IPS-20b (cell line): Measurements from ENCODE around the gene CPPED1.

Experiments used
- H3K27ac ChIP-seq: one replicate; pipeline ENCODE4 v1.5.1; 2013; ENCODE audit warnings: low read length
- H3K27me3 ChIP-seq: 2 replicates; pipeline ENCODE4 v1.6.1; 2013; ENCODE audit warnings: mild to moderate bottlenecking, low read length, inconsistent platforms; ENCODE audit not compliant: insufficient read depth
- H3K36me3 ChIP-seq: 2 replicates; pipeline ENCODE4 v1.6.1; 2013; ENCODE audit warnings: low read depth, mild to moderate bottlenecking, inconsistent platforms, low read length, moderate library complexity; ENCODE audit not compliant: insufficient read depth
- H3K4me1 ChIP-seq: 2 replicates; pipeline ENCODE4 v1.6.1; 2013; ENCODE audit warnings: mild to moderate bottlenecking, control low read depth, inconsistent platforms, low read length, moderate library complexity; ENCODE audit not compliant: insufficient read depth
- H3K4me3 ChIP-seq: 2 replicates; pipeline ENCODE4 v1.5.1; 2013; ENCODE audit warnings: mild to moderate bottlenecking, low read length, inconsistent platforms
- H3K9ac ChIP-seq: 2 replicates; pipeline ENCODE4 v1.6.1; 2013; ENCODE audit warnings: low read depth, mild to moderate bottlenecking, inconsistent platforms, low read length, moderate library complexity
- H3K9me3 ChIP-seq: 2 replicates; pipeline ENCODE4 v1.6.1; 2013; ENCODE audit warnings: mild to moderate bottlenecking, low read depth, low read length, inconsistent platforms; ENCODE audit not compliant: insufficient read depth

The CPPED1 gene

GRCh38 chr16:12674524-12674923 lies 129.2 kb downstream of the CPPED1 start:
- peaks cover 10% of the 10 kb centered on the region; the same call in 1 of the 2 replicates for H3K4me1 ChIP-seq
- no peak overlapping the region for H3K9ac ChIP-seq
- no peaks in the 10 kb centered on the region; the same call in 1 of the 2 replicates for H3K9me3 ChIP-seq
- no peaks in the 10 kb centered on the region for H3K36me3 ChIP-seq
- no peak overlapping the region for H3K4me3 ChIP-seq
- no peaks in the 10 kb centered on the region for H3K27me3 ChIP-seq
- H3K27ac ChIP-seq, result no peak overlapping the region

DNA sequence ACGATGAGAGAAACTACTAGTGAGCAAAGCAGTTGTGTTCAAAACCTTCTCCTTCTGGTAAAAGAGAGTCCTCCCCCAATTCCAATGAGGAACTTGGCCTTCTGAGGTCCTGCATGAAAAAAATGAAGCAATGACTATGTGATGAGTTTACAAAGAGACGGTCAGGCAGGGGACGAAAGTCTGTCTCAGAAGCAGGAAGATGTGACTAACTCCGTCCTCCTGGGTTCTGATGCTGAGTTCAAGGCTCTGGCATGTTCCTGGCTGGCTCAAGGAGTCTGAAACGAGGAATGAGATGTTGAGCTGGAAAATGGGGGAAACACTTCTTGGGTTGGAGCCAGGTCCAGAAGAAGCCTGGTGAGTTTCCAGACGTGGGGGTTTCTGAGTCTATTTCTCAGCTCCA lies 129.6 kb downstream of the CPPED1 start:
- H3K4me1 ChIP-seq, result peaks cover 6% of the 10 kb centered on the region; the same call in 1 of the 2 replicates
- H3K27ac ChIP-seq, result no peak overlapping the region
- no peaks in the 10 kb centered on the region for H3K36me3 ChIP-seq
- no peaks in the 10 kb centered on the region; the same call in 1 of the 2 replicates for H3K9me3 ChIP-seq
- no peak overlapping the region for H3K9ac ChIP-seq
- no peak overlapping the region for H3K4me3 ChIP-seq
- no peaks in the 10 kb centered on the region for H3K27me3 ChIP-seq

GRCh38 chr16:12673466-12673865 lies 130.2 kb downstream of the CPPED1 start:
- no peak overlapping the region for H3K27ac ChIP-seq
- peaks cover 2% of the 10 kb centered on the region for H3K9me3 ChIP-seq
- no peaks in the 10 kb centered on the region for H3K4me1 ChIP-seq
- H3K4me3 ChIP-seq, result no peak overlapping the region
- H3K36me3 ChIP-seq, result no peaks in the 10 kb centered on the region
- no peak overlapping the region for H3K9ac ChIP-seq
- H3K27me3 ChIP-seq, result no peaks in the 10 kb centered on the region

- Histone ChIP-seq H3K27ac (no peak overlapping the region), H3K4me3 (no peak overlapping the region), H3K9ac (no peak overlapping the region), H3K9me3 (peaks cover 7% of the 10 kb centered on the region), H3K36me3 (no peaks in the 10 kb centered on the region), H3K4me1 (no peaks in the 10 kb centered on the region), H3K27me3 (no peaks in the 10 kb centered on the region)
These were observed 130.7 kb downstream of the CPPED1 start for GRCh38 chr16:12672986-12673385.

- Histone ChIP-seq H3K9me3 (peaks cover 12% of the 10 kb centered on the region), H3K4me1 (no peaks in the 10 kb centered on the region), H3K36me3 (no peaks in the 10 kb centered on the region), H3K27me3 (no peaks in the 10 kb centered on the region), H3K4me3 (no peak overlapping the region), H3K9ac (no peak overlapping the region), H3K27ac (no peak overlapping the region)
These were observed 133.8 kb downstream of the CPPED1 start for GRCh38 chr16:12669908-12670307.

- Histone ChIP-seq H3K9ac (no peak overlapping the region), H3K27ac (no peak overlapping the region), H3K27me3 (no peaks in the 10 kb centered on the region), H3K4me3 (no peak overlapping the region), H3K36me3 (no peaks in the 10 kb centered on the region), H3K4me1 (no peaks in the 10 kb centered on the region), H3K9me3 (peaks cover 12% of the 10 kb centered on the region)
These were observed 135.8 kb downstream of the CPPED1 start for GRCh38 chr16:12667909-12668308.

DNA sequence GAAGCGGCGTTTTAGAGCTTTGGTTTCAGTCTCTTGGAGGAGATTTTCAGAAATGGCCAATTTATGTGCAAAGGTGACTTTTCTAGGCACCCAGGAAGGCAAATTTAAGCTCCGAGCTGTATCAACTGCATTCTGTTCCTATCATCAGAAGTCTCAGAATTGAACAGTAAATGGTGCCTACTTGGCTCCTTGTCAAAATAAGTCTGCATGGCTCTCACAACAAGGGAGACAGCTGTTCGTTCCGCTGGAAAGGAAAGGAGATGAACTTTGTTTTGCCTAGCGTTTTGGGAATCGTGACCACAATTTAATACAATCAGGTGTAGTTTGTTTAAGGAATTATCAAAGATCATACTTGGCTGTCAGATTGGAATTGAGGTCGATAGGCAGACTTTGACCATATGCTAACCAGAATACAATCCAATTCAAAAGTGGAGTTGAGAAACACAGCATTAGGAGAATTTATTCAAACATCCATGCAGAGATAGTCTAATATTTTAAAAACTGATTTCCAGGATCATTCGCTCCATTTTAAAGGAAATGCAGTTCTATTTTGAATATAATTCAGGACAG lies 139.4 kb downstream of the CPPED1 start:
- Histone ChIP-seq H3K27me3 (no peaks in the 10 kb centered on the region), H3K9ac (no peak overlapping the region), H3K27ac (no peak overlapping the region), H3K36me3 (no peaks in the 10 kb centered on the region), H3K4me3 (no peak overlapping the region), H3K4me1 (no peaks in the 10 kb centered on the region), H3K9me3 (peaks cover 12% of the 10 kb centered on the region)

DNA sequence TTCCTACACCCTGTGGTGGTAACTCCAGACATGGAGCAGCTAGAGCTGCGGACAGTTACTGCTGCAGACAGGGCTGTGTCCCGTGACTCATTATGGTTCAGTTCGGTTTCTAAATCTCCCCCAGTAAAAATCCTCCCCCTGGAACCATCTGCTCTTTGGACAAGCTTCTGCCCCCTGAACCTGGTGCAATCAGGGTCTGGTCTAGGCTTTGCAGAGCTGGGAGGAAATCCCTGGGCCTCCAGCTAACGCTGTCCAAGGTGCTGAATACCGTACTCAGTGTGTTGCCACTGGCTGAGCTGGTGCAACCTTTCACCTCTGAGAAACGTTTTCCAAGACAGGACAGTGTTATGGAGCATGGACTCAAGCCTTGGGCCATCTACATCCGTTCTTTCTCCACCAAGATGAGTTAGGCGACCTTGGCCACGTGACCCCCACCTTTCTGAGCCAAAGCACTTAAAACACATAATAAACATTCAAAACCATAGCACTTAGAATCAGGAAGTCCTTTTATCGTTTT lies 142.0 kb downstream of the CPPED1 start:
- Histone ChIP-seq H3K9ac (no peak overlapping the region), H3K27ac (no peak overlapping the region), H3K9me3 (no peaks in the 10 kb centered on the region), H3K4me3 (no peak overlapping the region), H3K4me1 (no peaks in the 10 kb centered on the region), H3K27me3 (no peaks in the 10 kb centered on the region), H3K36me3 (no peaks in the 10 kb centered on the region)

DNA sequence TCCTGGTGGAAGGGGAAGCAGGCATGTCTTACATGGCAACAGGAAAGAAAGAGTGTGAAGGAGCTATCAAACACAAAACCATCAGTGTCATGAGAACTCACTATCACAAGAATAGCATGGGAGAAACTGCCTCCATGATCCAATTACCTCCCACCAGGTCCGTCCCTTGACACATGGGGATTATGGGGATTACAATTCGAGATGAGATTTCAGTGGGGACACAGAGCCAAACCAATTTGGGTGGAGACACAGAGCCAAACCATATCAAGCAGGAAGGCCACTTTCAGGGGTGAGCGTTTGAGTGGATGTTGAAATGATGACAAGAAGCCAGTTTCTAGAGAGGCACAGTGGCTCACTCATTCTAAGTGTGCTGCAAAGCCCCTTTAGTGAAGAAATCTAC lies 143.8 kb downstream of the CPPED1 start:
- Histone ChIP-seq H3K4me1 (no peaks in the 10 kb centered on the region), H3K36me3 (no peaks in the 10 kb centered on the region), H3K9ac (no peak overlapping the region), H3K27ac (no peak overlapping the region), H3K4me3 (no peak overlapping the region), H3K9me3 (no peaks in the 10 kb centered on the region), H3K27me3 (no peaks in the 10 kb centered on the region)

GRCh38 chr16:12658506-12658905 lies 145.2 kb downstream of the CPPED1 start:
- Histone ChIP-seq H3K4me3 (no peak overlapping the region), H3K4me1 (no peaks in the 10 kb centered on the region), H3K36me3 (no peaks in the 10 kb centered on the region)

GRCh38 chr16:12655537-12655936 lies 148.2 kb downstream of the CPPED1 start:
- Histone ChIP-seq H3K9ac (no peak overlapping the region), H3K27me3 (no peaks in the 10 kb centered on the region), H3K4me3 (no peak overlapping the region), H3K9me3 (no peaks in the 10 kb centered on the region), H3K36me3 (no peaks in the 10 kb centered on the region), H3K4me1 (no peaks in the 10 kb centered on the region), H3K27ac (no peak overlapping the region)

More at GRCh38 chr16:12658506-12658905, 145.2 kb downstream of the CPPED1 start:
- no peaks in the 10 kb centered on the region for H3K27me3 ChIP-seq
- H3K9ac ChIP-seq, result no peak overlapping the region
- H3K27ac ChIP-seq, result no peak overlapping the region
- H3K9me3 ChIP-seq, result no peaks in the 10 kb centered on the region

- Histone ChIP-seq H3K4me1 (no peaks in the 10 kb centered on the region), H3K9ac (no peak overlapping the region), H3K27me3 (no peaks in the 10 kb centered on the region), H3K36me3 (no peaks in the 10 kb centered on the region), H3K9me3 (no peaks in the 10 kb centered on the region), H3K27ac (no peak overlapping the region), H3K4me3 (no peak overlapping the region)
These were observed 149.8 kb downstream of the CPPED1 start for GRCh38 chr16:12653820-12654392.
